Astrocyte of the cerebellum (primary cell): ENCODE data around the gene ALX3.

Experiments used
- DNase-seq: peaks from one replicate; pipeline ENCODE4 v3.0.0-alpha.2; 2011; ENCODE audit warnings: low read depth
- H3K4me3 ChIP-seq: 2 replicates; pipeline ENCODE4 v1.5.1; 2011; ENCODE audit warnings: mild to moderate bottlenecking, low read depth, low read length, moderate library complexity
- CTCF ChIP-seq: IDR thresholded peaks from 2 replicates; pipeline ENCODE4 v1.5.1; 2012; ENCODE audit warnings: low read length, low read depth, moderate library complexity, mild to moderate bottlenecking; ENCODE audit errors: missing control alignments
- in situ Hi-C: cut with HindIII; loops from 2 replicates; pipeline ENCODE4 v1.10.0; 2017; ENCODE audit warnings: low sequenced_read_pairs

The ALX3 gene

GRCh38 chr1:110067479-110067892 lies 3.0 kb downstream of the ALX3 start:
- in situ Hi-C loops = no loop called here
- no peak for DNase-seq
- no peak overlapping the region for H3K4me3 ChIP-seq
- TF ChIP-seq CTCF = no peak

GRCh38 chr1:110065841-110066240 lies 4.6 kb downstream of the ALX3 start:
- H3K4me3 ChIP-seq = no peak overlapping the region
- in situ Hi-C loops = no loop called here
- no peak for DNase-seq
- no peak for TF ChIP-seq CTCF

- no peak overlapping the region for H3K4me3 ChIP-seq
- no peak for TF ChIP-seq CTCF
- no peak for DNase-seq
- in situ Hi-C loops = no loop called here
These were observed 5.7 kb downstream of the ALX3 start for GRCh38 chr1:110064576-110065337.

GRCh38 chr1:110063781-110064180 lies 6.7 kb downstream of the ALX3 start:
- H3K4me3 ChIP-seq = no peak overlapping the region
- no peak for TF ChIP-seq CTCF
- in situ Hi-C loops = no loop called here
- DNase-seq = no peak

GRCh38 chr1:110062612-110063011 lies 7.9 kb downstream of the ALX3 start:
- in situ Hi-C loops = no loop called here

GRCh38 chr1:110061341-110061740 lies 9.1 kb downstream of the ALX3 start:
- in situ Hi-C loops = no loop called here
- TF ChIP-seq CTCF = no peak
- no peak for DNase-seq
- H3K4me3 ChIP-seq = no peak overlapping the region

More at GRCh38 chr1:110062612-110063011, 7.9 kb downstream of the ALX3 start:
- DNase-seq = no peak
- TF ChIP-seq CTCF = no peak
- H3K4me3 ChIP-seq = no peak overlapping the region
